Measurements from ENCODE around the gene PER1. TPM values are rescaled to one million over a fixed set of nuclear protein-coding genes. Genes with fewer than 3 reads are reported as not detected.
"Not testable (repeated sequence)": the region's sequence is repeated elsewhere in the genome, so short reads cannot be mapped to it uniquely, and the experiment has no call there.

Gene PER1
- total RNA-seq, 1 donor from 2014 or later: 124 TPM

- DNase-seq: no peak
- ATAC-seq (ENCODE audit: poor library complexity): no peak
- intact Hi-C loops (cut with DNase I): no loop called here
These were observed 35.4 kb downstream of the PER1 start for GRCh38 chr17:8116776-8117175.

- ATAC-seq (ENCODE audit: poor library complexity) (no peak), DNase-seq (no peak)
- intact Hi-C loops (cut with DNase I): no loop called here
These were observed 41.3 kb downstream of the PER1 start for GRCh38 chr17:8110907-8111306.

GRCh38 chr17:8110456-8110804, 41.8 kb downstream of the PER1 start:
- DNase-seq (no peak), ATAC-seq (ENCODE audit: poor library complexity) (no peak)
- intact Hi-C loops (cut with DNase I): no loop called here

GRCh38 chr17:8109661-8110455, 42.3 kb downstream of the PER1 start:
- intact Hi-C loops (cut with DNase I): no loop called here
- ATAC-seq (ENCODE audit: poor library complexity) (peak; percentile 80), DNase-seq (peak; percentile 70)

- intact Hi-C loops (cut with DNase I): no loop called here
- DNase-seq (no peak), ATAC-seq (ENCODE audit: poor library complexity) (no peak)
These were observed 43.1 kb downstream of the PER1 start for GRCh38 chr17:8108972-8109660.

- ATAC-seq (ENCODE audit: poor library complexity); intact Hi-C loops (cut with DNase I); DNase-seq: not testable (repeated sequence)
These were observed 45.2 kb downstream of the PER1 start for GRCh38 chr17:8106980-8107379.

GRCh38 chr17:8105957-8106398, 46.2 kb downstream of the PER1 start:
- intact Hi-C loops (cut with DNase I): no loop called here
- ATAC-seq (ENCODE audit: poor library complexity) (no peak), DNase-seq (no peak)

- intact Hi-C loops (cut with DNase I): no loop called here
- ATAC-seq (ENCODE audit: poor library complexity): no peak
These were observed 47.3 kb downstream of the PER1 start for GRCh38 chr17:8104911-8105310.

GRCh38 chr17:8103549-8103948, 48.7 kb downstream of the PER1 start:
- ATAC-seq (ENCODE audit: poor library complexity): no peak
- intact Hi-C loops (cut with DNase I): no loop called here

More at GRCh38 chr17:8104911-8105310, 47.3 kb downstream of the PER1 start:
- no peak for DNase-seq

GRCh38 chr17:8101721-8102120, 50.5 kb downstream of the PER1 start:
- no peak for ATAC-seq (ENCODE audit: poor library complexity)
- intact Hi-C loops (cut with DNase I): no loop called here

More at GRCh38 chr17:8103549-8103948, 48.7 kb downstream of the PER1 start:
- no peak for DNase-seq

GRCh38 chr17:8100763-8101162, 51.4 kb downstream of the PER1 start:
- intact Hi-C loops (cut with DNase I): no loop called here
- DNase-seq (no peak), ATAC-seq (ENCODE audit: poor library complexity) (no peak)

More at GRCh38 chr17:8101721-8102120, 50.5 kb downstream of the PER1 start:
- DNase-seq: no peak

GRCh38 chr17:8100111-8100510, 52.1 kb downstream of the PER1 start:
- ATAC-seq (ENCODE audit: poor library complexity) (no peak), DNase-seq (no peak)
- intact Hi-C loops (cut with DNase I): no loop called here

- intact Hi-C loops (cut with DNase I): no loop called here
- no peak for ATAC-seq (ENCODE audit: poor library complexity)
- no peak for DNase-seq
These were observed 55.7 kb downstream of the PER1 start for GRCh38 chr17:8096541-8096940.

- intact Hi-C loops (cut with DNase I): no loop called here
- ATAC-seq (ENCODE audit: poor library complexity) (no peak), DNase-seq (no peak)
These were observed 56.8 kb downstream of the PER1 start for GRCh38 chr17:8095361-8095760.

GRCh38 chr17:8091033-8091687, 61.0 kb downstream of the PER1 start:
- intact Hi-C loops (cut with DNase I): no loop called here
- no peak for DNase-seq
- no peak for ATAC-seq (ENCODE audit: poor library complexity)

Small RNAs within 50 kb of the gene (microRNA-seq; reads per million reads assigned to microRNA genes)
- gene MIR4521 (45.9 reads per million, percentile 46 among the genes with 10 or more reads in this experiment), gene MIR6883 (1.9 reads per million)

Other genes with a start within 250 kb of the PER1 start
- 0.78 TPM for gene RNF227, start 236.1 kb downstream of the PER1 start, total RNA-seq
- 0.38 TPM for gene KCNAB3, start 222.5 kb downstream of the PER1 start, total RNA-seq
- 110 TPM for gene TRAPPC1, start 220.5 kb downstream of the PER1 start, total RNA-seq
- 8.8 TPM for gene CNTROB, start 220.2 kb downstream of the PER1 start, total RNA-seq
- gene GUCY2D, start 149.8 kb downstream of the PER1 start, total RNA-seq: not detected
- gene ALOX15B, start 113.3 kb downstream of the PER1 start, total RNA-seq: not detected
- not detected for gene ALOX12B, start 64.7 kb downstream of the PER1 start, total RNA-seq
- not detected for gene ALOXE3, start 33.9 kb downstream of the PER1 start, total RNA-seq
- gene HES7, start 28.3 kb downstream of the PER1 start, total RNA-seq: 0.13 TPM
- gene VAMP2, start 10.5 kb upstream of the PER1 start, total RNA-seq: 54.8 TPM
- 7.1 TPM for gene TMEM107, start 24.0 kb upstream of the PER1 start, total RNA-seq
- 8.5 TPM for gene BORCS6, start 37.8 kb upstream of the PER1 start, total RNA-seq
- 0.56 TPM for gene AURKB, start 58.2 kb upstream of the PER1 start, total RNA-seq
- gene CTC1, start 95.7 kb upstream of the PER1 start, total RNA-seq: 13.0 TPM
- gene PFAS, start 96.9 kb upstream of the PER1 start, total RNA-seq: 10.0 TPM
- 23.2 TPM for gene RANGRF, start 136.3 kb upstream of the PER1 start, total RNA-seq
- gene SLC25A35, start 143.0 kb upstream of the PER1 start, total RNA-seq: 1.00 TPM
- gene ARHGEF15, start 157.8 kb upstream of the PER1 start, total RNA-seq: 17.2 TPM
- not detected for gene ODF4, start 187.4 kb upstream of the PER1 start, total RNA-seq
- gene RPL26, start 230.8 kb upstream of the PER1 start, total RNA-seq: 939 TPM
- gene RNF222, start 245.4 kb upstream of the PER1 start, total RNA-seq: not detected